NCI-H146 (cell line): Measurements from ENCODE around the gene CA12.
"Not testable (repeated sequence)": the region's sequence is repeated elsewhere in the genome, so short reads cannot be mapped to it uniquely, and the experiment has no call there.

Experiments used
- DNase-seq: peaks from one replicate; lab custom pipeline; 2025; lab: John Stamatoyannopoulos, UW

The CA12 gene

GRCh38 chr15:63335543-63336240 is 46.0 kb downstream of the CA12 start:
- DNase-seq, result no peak

GRCh38 chr15:63334821-63335220 is 46.8 kb downstream of the CA12 start:
- no peak for DNase-seq

- DNase-seq, result no peak
Measured at GRCh38 chr15:63332367-63333124, 49.1 kb downstream of the CA12 start.

- no peak for DNase-seq
Measured at GRCh38 chr15:63331456-63331855, 50.2 kb downstream of the CA12 start.

- DNase-seq, result no peak
Measured at GRCh38 chr15:63330926-63331325, 50.7 kb downstream of the CA12 start.

- DNase-seq, result peak; percentile 20
Measured at GRCh38 chr15:63329567-63330350, 51.9 kb downstream of the CA12 start.

- no peak for DNase-seq
Measured at GRCh38 chr15:63327648-63328421, 53.8 kb downstream of the CA12 start.

- no peak for DNase-seq
Measured at GRCh38 chr15:63324770-63325169, 56.9 kb downstream of the CA12 start.

- DNase-seq, result no peak
Measured at GRCh38 chr15:63323798-63324563, 57.7 kb downstream of the CA12 start.

- peak; percentile 22 for DNase-seq
Measured at GRCh38 chr15:63322541-63322940, 59.1 kb downstream of the CA12 start.

- no peak for DNase-seq
Measured at GRCh38 chr15:63321462-63321861, 60.2 kb downstream of the CA12 start.

GRCh38 chr15:63320981-63321380 is 60.7 kb downstream of the CA12 start:
- DNase-seq, result not testable (repeated sequence)

GRCh38 chr15:63320446-63320845 is 61.2 kb downstream of the CA12 start:
- DNase-seq, result not testable (repeated sequence)

GRCh38 chr15:63319065-63319464 is 62.6 kb downstream of the CA12 start:
- DNase-seq, result no peak

GRCh38 chr15:63318344-63318743 is 63.3 kb downstream of the CA12 start:
- no peak for DNase-seq

- DNase-seq, result no peak
Measured at GRCh38 chr15:63314409-63314808, 67.2 kb downstream of the CA12 start.

GRCh38 chr15:63313825-63314224 is 67.8 kb downstream of the CA12 start:
- DNase-seq, result no peak

- DNase-seq, result no peak
Measured at GRCh38 chr15:63312286-63312685, 69.4 kb downstream of the CA12 start.

GRCh38 chr15:63310646-63311045 is 71.0 kb downstream of the CA12 start:
- no peak for DNase-seq

- DNase-seq, result no peak
Measured at GRCh38 chr15:63308947-63309346, 72.7 kb downstream of the CA12 start.

GRCh38 chr15:63308491-63308890 is 73.2 kb downstream of the CA12 start:
- no peak for DNase-seq
